ENCODE results near the gene PIK3CA. TPM values are rescaled to one million over a fixed set of nuclear protein-coding genes. Genes with fewer than 3 reads are reported as not detected.
"Not testable (repeated sequence)": the region's sequence is repeated elsewhere in the genome, so short reads cannot be mapped to it uniquely, and the experiment has no call there.

The PIK3CA gene
- total RNA-seq, 1 experiment from 2014 or later = 12.0 TPM

DNA sequence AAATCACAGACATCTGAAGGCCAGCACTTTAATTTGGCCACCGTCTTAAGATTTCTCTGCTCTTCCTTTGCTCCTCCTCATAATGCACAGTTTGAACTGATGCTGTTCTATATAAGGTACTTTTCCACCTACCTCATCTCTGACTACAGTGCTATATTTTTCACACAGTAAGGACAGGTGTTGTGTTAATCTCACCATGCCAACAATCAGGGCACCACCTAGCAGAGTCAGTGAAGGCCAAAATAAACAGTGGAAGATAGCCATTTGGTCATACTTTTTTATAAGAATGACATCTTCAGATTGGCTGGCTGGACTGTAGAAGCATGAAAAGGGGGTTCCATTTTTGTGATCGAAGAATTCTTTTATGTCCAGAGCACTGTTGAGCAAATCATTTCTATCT lies 94.7 kb downstream of the PIK3CA start:
- not testable (repeated sequence) for H3K9ac ChIP-seq (ENCODE audit: extremely low read depth, insufficient read length, low read length); H2BK5ac ChIP-seq (ENCODE audit: insufficient read length, low read length); H3K56ac ChIP-seq (ENCODE audit: insufficient read length, low read depth, low read length); H3K27ac Mint-ChIP-seq; H4K5ac ChIP-seq (ENCODE audit: insufficient read length, low read depth, low read length); H4K8ac ChIP-seq (replicated peaks; ENCODE audit: insufficient read length, low read depth, low read length); H3K4me3 Mint-ChIP-seq; H3K18ac ChIP-seq (ENCODE audit: insufficient read length, low read depth, low read length); H2BK12ac ChIP-seq (ENCODE audit: insufficient read length, low read depth, low read length); H3K4ac ChIP-seq (ENCODE audit: low read depth, low read length); H3K9me3 ChIP-seq (ENCODE audit: control insufficient read depth, low read depth, low read length); H2AFZ ChIP-seq (ENCODE audit: low read length); H3T11ph ChIP-seq (ENCODE audit: low read length); H2AK5ac ChIP-seq (ENCODE audit: insufficient read length, low read length); H3K27ac ChIP-seq (ENCODE audit: insufficient read length, low read depth, low read length); H3K9me3 Mint-ChIP-seq; H2BK120ac ChIP-seq (ENCODE audit: low read depth, low read length, poor library complexity, severe bottlenecking); H2BK20ac ChIP-seq (ENCODE audit: low read depth, low read length, poor library complexity, severe bottlenecking); H3K4me2 ChIP-seq (ENCODE audit: insufficient read depth, insufficient read length, low read length); H3K27me3 ChIP-seq (ENCODE audit: insufficient read depth, low read length); DNase-seq; H3K4me1 Mint-ChIP-seq; H3K36me3 Mint-ChIP-seq (ENCODE audit: insufficient read depth in 1 of 3, low read depth in 3 of 3); H3K14ac ChIP-seq (ENCODE audit: insufficient read depth, low read length); H3K27me3 Mint-ChIP-seq (ENCODE audit: low read depth); H2BK15ac ChIP-seq (ENCODE audit: low read depth, low read length); H3K23ac ChIP-seq (ENCODE audit: insufficient read length, low read depth, low read length); H3K79me1 ChIP-seq (ENCODE audit: insufficient read depth, low read depth, low read length, poor library complexity, severe bottlenecking); H4K20me1 ChIP-seq (ENCODE audit: control insufficient read depth, insufficient read depth, insufficient read length); H4K91ac ChIP-seq (ENCODE audit: insufficient read length, low read depth, low read length); H3K4me1 ChIP-seq (ENCODE audit: insufficient read depth, low read length); H3K79me2 ChIP-seq (ENCODE audit: insufficient read depth, low read length); H3K23me2 ChIP-seq (ENCODE audit: insufficient read length, low read depth, low read length, poor library complexity, severe bottlenecking)
- no CpG with 5 or more reads among the region's 2 CpGs for WGBS (ENCODE audit: extremely low coverage, insufficient read length, low lambda C conversion rate)

Measured in H9 (cell line).